ENCODE data around the gene DCLK2.

Gene DCLK2

GRCh38 chr4:150217192-150217591, 138.9 kb downstream of the DCLK2 start:
- Histone ChIP-seq H3K27ac (ENCODE audit: insufficient read depth in 1 of 2, low read depth in 1 of 2, low read length in 2 of 2, poor library complexity in 1 of 2, severe bottlenecking in 2 of 2) (no peak overlapping the region), H3K27me3 (replicated peaks in 2 of 5; ENCODE audit: control insufficient read depth in 4 of 5, insufficient read depth in 5 of 5, low read length in 4 of 5) (no peaks in the 10 kb centered on the region), H3K4me3 (ENCODE audit: control insufficient read depth in 1 of 7, extremely low read depth in 1 of 7, insufficient read depth in 4 of 7, low read depth in 2 of 7, low read length in 6 of 7) (no peak overlapping the region), H3K36me3 (ENCODE audit: control insufficient read depth in 4 of 4, insufficient read depth in 4 of 4, low read length in 3 of 4) (no peaks in the 10 kb centered on the region), H3K4me1 (ENCODE audit: control extremely low read depth in 1 of 4, control insufficient read depth in 4 of 4, insufficient read depth in 4 of 4, low read length in 3 of 4) (peaks cover 0 to 11% (median 1%) of the 10 kb centered on the region in 4 experiments), H3K9me3 (ENCODE audit: control extremely low read depth in 1 of 5, control insufficient read depth in 4 of 5, insufficient read depth in 2 of 5, low read depth in 1 of 5, low read length in 4 of 5) (no peaks in the 10 kb centered on the region)
- POLR2A ChIA-PET, result interaction anchor here (0.5 to 0.6 kb wide), 2 partner anchors 15 to 81 kb away, joined by 3 read pairs; no protein-coding TSS in a partner anchor
- WGBS (ENCODE audit: insufficient coverage), result 49% methylated on average over 2 of the region's 3 CpGs
- CTCF ChIA-PET, result interaction anchor here (0.8 to 1.8 kb wide), 6 partner anchors 8 to 238 kb away, joined by 3 to 5 read pairs (median 4); no protein-coding TSS in a partner anchor
- DNase-seq, result peak; percentile 14 to 32 (median 31)

- no peaks in the 10 kb centered on the region for H3K27me3 ChIP-seq (replicated peaks in 2 of 5; ENCODE audit: control insufficient read depth in 4 of 5, insufficient read depth in 5 of 5, low read length in 4 of 5)
- ChIA-PET POLR2A (no interaction called here), CTCF (interaction anchor here (0.8 to 1.8 kb wide), 7 partner anchors 9 to 238 kb away, joined by 3 to 5 read pairs (median 4); no protein-coding TSS in a partner anchor)
- no peaks in the 10 kb centered on the region for H3K9me3 ChIP-seq (ENCODE audit: control extremely low read depth in 1 of 5, control insufficient read depth in 4 of 5, insufficient read depth in 2 of 5, low read depth in 1 of 5, low read length in 4 of 5)
- WGBS (ENCODE audit: insufficient coverage), result 100% methylated on average over 4 of the region's 8 CpGs
- H3K4me3 ChIP-seq (ENCODE audit: control insufficient read depth in 1 of 7, extremely low read depth in 1 of 7, insufficient read depth in 4 of 7, low read depth in 2 of 7, low read length in 6 of 7), result no peak overlapping the region
- no peak overlapping the region for H3K27ac ChIP-seq (ENCODE audit: insufficient read depth in 1 of 2, low read depth in 1 of 2, low read length in 2 of 2, poor library complexity in 1 of 2, severe bottlenecking in 2 of 2)
- peaks cover 0 to 9% (median 1%) of the 10 kb centered on the region in 4 experiments for H3K4me1 ChIP-seq (ENCODE audit: control extremely low read depth in 1 of 4, control insufficient read depth in 4 of 4, insufficient read depth in 4 of 4, low read length in 3 of 4)
- no peaks in the 10 kb centered on the region for H3K36me3 ChIP-seq (ENCODE audit: control insufficient read depth in 4 of 4, insufficient read depth in 4 of 4, low read length in 3 of 4)
- DNase-seq, result no peak
Measured at GRCh38 chr4:150217808-150218207, 139.6 kb downstream of the DCLK2 start.

- no peaks in the 10 kb centered on the region for H3K36me3 ChIP-seq (ENCODE audit: control insufficient read depth in 4 of 4, insufficient read depth in 4 of 4, low read length in 3 of 4)
- DNase-seq, result no peak
- CTCF ChIA-PET, result interaction anchor here (1.1 to 1.8 kb wide), 2 partner anchors 9 to 13 kb away, joined by 4 to 5 read pairs; no protein-coding TSS in a partner anchor
- WGBS (ENCODE audit: insufficient coverage), result 95% methylated on average over 2 of the region's 2 CpGs
- H3K27me3 ChIP-seq (replicated peaks in 2 of 5; ENCODE audit: control insufficient read depth in 4 of 5, insufficient read depth in 5 of 5, low read length in 4 of 5), result no peaks in the 10 kb centered on the region
- no peak overlapping the region for H3K4me3 ChIP-seq (ENCODE audit: control insufficient read depth in 1 of 7, extremely low read depth in 1 of 7, insufficient read depth in 4 of 7, low read depth in 2 of 7, low read length in 6 of 7)
- no peaks in the 10 kb centered on the region for H3K9me3 ChIP-seq (ENCODE audit: control extremely low read depth in 1 of 5, control insufficient read depth in 4 of 5, insufficient read depth in 2 of 5, low read depth in 1 of 5, low read length in 4 of 5)
- H3K4me1 ChIP-seq (ENCODE audit: control extremely low read depth in 1 of 4, control insufficient read depth in 4 of 4, insufficient read depth in 4 of 4, low read length in 3 of 4), result peaks cover 0 to 6% (median 1%) of the 10 kb centered on the region in 4 experiments
- no peak overlapping the region for H3K27ac ChIP-seq (ENCODE audit: insufficient read depth in 1 of 2, low read depth in 1 of 2, low read length in 2 of 2, poor library complexity in 1 of 2, severe bottlenecking in 2 of 2)
- POLR2A ChIA-PET, result no interaction called here
Measured at GRCh38 chr4:150218447-150218846, 140.2 kb downstream of the DCLK2 start.

- H3K4me1 ChIP-seq (ENCODE audit: control extremely low read depth in 1 of 4, control insufficient read depth in 4 of 4, insufficient read depth in 4 of 4, low read length in 3 of 4), result peaks cover 0 to 6% (median 1%) of the 10 kb centered on the region in 4 experiments
- H3K27ac ChIP-seq (ENCODE audit: insufficient read depth in 1 of 2, low read depth in 1 of 2, low read length in 2 of 2, poor library complexity in 1 of 2, severe bottlenecking in 2 of 2), result no peak overlapping the region
- H3K36me3 ChIP-seq (ENCODE audit: control insufficient read depth in 4 of 4, insufficient read depth in 4 of 4, low read length in 3 of 4), result no peaks in the 10 kb centered on the region
- 95% methylated on average over 4 of the region's 4 CpGs for WGBS (ENCODE audit: insufficient coverage)
- ChIA-PET CTCF (interaction anchor here (0.7 to 2.5 kb wide), 3 partner anchors 10 to 23 kb away, joined by 3 to 8 read pairs (median 5); no protein-coding TSS in a partner anchor), POLR2A (no interaction called here)
- no peaks in the 10 kb centered on the region for H3K9me3 ChIP-seq (ENCODE audit: control extremely low read depth in 1 of 5, control insufficient read depth in 4 of 5, insufficient read depth in 2 of 5, low read depth in 1 of 5, low read length in 4 of 5)
- no peak overlapping the region for H3K4me3 ChIP-seq (ENCODE audit: control insufficient read depth in 1 of 7, extremely low read depth in 1 of 7, insufficient read depth in 4 of 7, low read depth in 2 of 7, low read length in 6 of 7)
- no peak for DNase-seq
- peaks cover 0 to 1% (median 0%) of the 10 kb centered on the region in 5 experiments for H3K27me3 ChIP-seq (replicated peaks in 2 of 5; ENCODE audit: control insufficient read depth in 4 of 5, insufficient read depth in 5 of 5, low read length in 4 of 5)
Measured at GRCh38 chr4:150219841-150220240, 141.6 kb downstream of the DCLK2 start.

GRCh38 chr4:150224896-150225591, 146.8 kb downstream of the DCLK2 start:
- Histone ChIP-seq H3K9me3 (ENCODE audit: control extremely low read depth in 1 of 5, control insufficient read depth in 4 of 5, insufficient read depth in 2 of 5, low read depth in 1 of 5, low read length in 4 of 5) (no peaks in the 10 kb centered on the region), H3K4me1 (ENCODE audit: control extremely low read depth in 1 of 4, control insufficient read depth in 4 of 4, insufficient read depth in 4 of 4, low read length in 3 of 4) (no peaks in the 10 kb centered on the region), H3K27ac (ENCODE audit: insufficient read depth in 1 of 2, low read depth in 1 of 2, low read length in 2 of 2, poor library complexity in 1 of 2, severe bottlenecking in 2 of 2) (no peak overlapping the region), H3K27me3 (replicated peaks in 2 of 5; ENCODE audit: control insufficient read depth in 4 of 5, insufficient read depth in 5 of 5, low read length in 4 of 5) (peaks cover 0 to 1% (median 0%) of the 10 kb centered on the region in 5 experiments), H3K4me3 (ENCODE audit: control insufficient read depth in 1 of 7, extremely low read depth in 1 of 7, insufficient read depth in 4 of 7, low read depth in 2 of 7, low read length in 6 of 7) (no peak overlapping the region), H3K36me3 (ENCODE audit: control insufficient read depth in 4 of 4, insufficient read depth in 4 of 4, low read length in 3 of 4) (peaks cover 0 to 8% (median 2%) of the 10 kb centered on the region in 4 experiments)
- CTCF ChIA-PET, result interaction anchor here (1.4 kb wide), 1 partner anchor 18 kb away, joined by 4 read pairs; no protein-coding TSS in a partner anchor
- DNase-seq, result no peak
- WGBS (ENCODE audit: insufficient coverage), result 96% methylated on average over 5 of the region's 6 CpGs
- POLR2A ChIA-PET, result no interaction called here

- H3K27ac ChIP-seq (ENCODE audit: insufficient read depth in 1 of 2, low read depth in 1 of 2, low read length in 2 of 2, poor library complexity in 1 of 2, severe bottlenecking in 2 of 2), result no peak overlapping the region
- ChIA-PET CTCF (interaction anchor here (1.3 kb wide), 1 partner anchor 10 kb away, joined by 3 read pairs; no protein-coding TSS in a partner anchor), POLR2A (no interaction called here)
- no peaks in the 10 kb centered on the region for H3K9me3 ChIP-seq (ENCODE audit: control extremely low read depth in 1 of 5, control insufficient read depth in 4 of 5, insufficient read depth in 2 of 5, low read depth in 1 of 5, low read length in 4 of 5)
- no peak overlapping the region for H3K4me3 ChIP-seq (ENCODE audit: control insufficient read depth in 1 of 7, extremely low read depth in 1 of 7, insufficient read depth in 4 of 7, low read depth in 2 of 7, low read length in 6 of 7)
- H3K27me3 ChIP-seq (replicated peaks in 2 of 5; ENCODE audit: control insufficient read depth in 4 of 5, insufficient read depth in 5 of 5, low read length in 4 of 5), result peaks cover 0 to 1% (median 0%) of the 10 kb centered on the region in 5 experiments
- no CpG with 5 or more reads among the region's 1 CpG for WGBS (ENCODE audit: insufficient coverage)
- no peaks in the 10 kb centered on the region for H3K4me1 ChIP-seq (ENCODE audit: control extremely low read depth in 1 of 4, control insufficient read depth in 4 of 4, insufficient read depth in 4 of 4, low read length in 3 of 4)
- DNase-seq, result no peak
- peaks cover 0 to 22% (median 3%) of the 10 kb centered on the region in 4 experiments for H3K36me3 ChIP-seq (ENCODE audit: control insufficient read depth in 4 of 4, insufficient read depth in 4 of 4, low read length in 3 of 4)
Measured at GRCh38 chr4:150229520-150229919, 151.3 kb downstream of the DCLK2 start.

GRCh38 chr4:150230561-150230960, 152.3 kb downstream of the DCLK2 start:
- H3K36me3 ChIP-seq (ENCODE audit: control insufficient read depth in 4 of 4, insufficient read depth in 4 of 4, low read length in 3 of 4), result peaks cover 0 to 22% (median 1%) of the 10 kb centered on the region in 4 experiments
- no peaks in the 10 kb centered on the region for H3K9me3 ChIP-seq (ENCODE audit: control extremely low read depth in 1 of 5, control insufficient read depth in 4 of 5, insufficient read depth in 2 of 5, low read depth in 1 of 5, low read length in 4 of 5)
- DNase-seq, result no peak
- H3K27me3 ChIP-seq (replicated peaks in 2 of 5; ENCODE audit: control insufficient read depth in 4 of 5, insufficient read depth in 5 of 5, low read length in 4 of 5), result no peaks in the 10 kb centered on the region
- WGBS (ENCODE audit: insufficient coverage), result 84% methylated on average over 2 of the region's 2 CpGs
- H3K4me3 ChIP-seq (ENCODE audit: control insufficient read depth in 1 of 7, extremely low read depth in 1 of 7, insufficient read depth in 4 of 7, low read depth in 2 of 7, low read length in 6 of 7), result no peak overlapping the region
- H3K27ac ChIP-seq (ENCODE audit: insufficient read depth in 1 of 2, low read depth in 1 of 2, low read length in 2 of 2, poor library complexity in 1 of 2, severe bottlenecking in 2 of 2), result no peak overlapping the region
- no peaks in the 10 kb centered on the region for H3K4me1 ChIP-seq (ENCODE audit: control extremely low read depth in 1 of 4, control insufficient read depth in 4 of 4, insufficient read depth in 4 of 4, low read length in 3 of 4)
- ChIA-PET POLR2A (no interaction called here), CTCF (interaction anchor here (1.1 to 2.4 kb wide), 3 partner anchors 11 to 13 kb away, joined by 3 to 8 read pairs (median 4); no protein-coding TSS in a partner anchor)

Data from common myeloid progenitor, CD34-positive (primary cell).